OCI-LY1 (cell line): Measurements from ENCODE around the gene ABI3.
A peak's percentile ranks its signal among the peaks of the same experiment; 100 is the strongest.

Experiments used
- H2AFZ ChIP-seq: fragments of 200-600 bp; sonication (generic), shearing (Covaris generic); 2 replicates; pipeline ENCODE4 v1.6.0; 2014; ENCODE audit warnings: antibody characterized with exemption, mild to moderate bottlenecking, low read length
- H3F3A ChIP-seq: fragments of 200-600 bp; sonication (generic), shearing (Covaris generic); 2 replicates; pipeline ENCODE4 v1.6.0; 2014; ENCODE audit warnings: mild to moderate bottlenecking, antibody characterized with exemption, low read length, moderate library complexity; ENCODE audit not compliant: insufficient read depth
- H3K27ac ChIP-seq: fragments of 200-600 bp; sonication (generic); 2 replicates; pipeline ENCODE4 v1.5.1; 2014; ENCODE audit warnings: low read length, mixed run types, mild to moderate bottlenecking, low read depth; ENCODE audit not compliant: poor library complexity, severe bottlenecking
- H3K27me3 ChIP-seq: fragments of 200-600 bp; sonication (generic); 2 replicates; pipeline ENCODE4 v1.6.0; 2014; ENCODE audit warnings: antibody characterized with exemption, mild to moderate bottlenecking, low read length, moderate library complexity; ENCODE audit not compliant: insufficient read depth
- H3K36me3 ChIP-seq: fragments of 200-600 bp; sonication (generic); 2 replicates; pipeline ENCODE4 v1.6.1; 2014; ENCODE audit warnings: mild to moderate bottlenecking, antibody characterized with exemption, low read length, moderate library complexity, mixed read lengths; ENCODE audit not compliant: insufficient read depth
- H3K4me1 ChIP-seq: fragments of 200-600 bp; sonication (generic); 2 replicates; pipeline ENCODE4 v1.5.1; 2014; ENCODE audit warnings: mild to moderate bottlenecking, low read length, moderate library complexity; ENCODE audit not compliant: insufficient read depth, severe bottlenecking
- H3K4me2 ChIP-seq: fragments of 200-600 bp; sonication (generic), shearing (Covaris generic); 2 replicates; pipeline ENCODE4 v1.6.1; 2014; ENCODE audit warnings: low read length
- H3K4me3 ChIP-seq: fragments of 200-600 bp; sonication (generic); 2 replicates; pipeline ENCODE4 v1.5.1; 2014; ENCODE audit warnings: low read length, low read depth, mild to moderate bottlenecking, mixed read lengths; ENCODE audit not compliant: poor library complexity, severe bottlenecking
- H3K79me2 ChIP-seq: fragments of 200-600 bp; shearing (Covaris generic); 2 replicates; pipeline ENCODE4 v1.6.1; 2016; ENCODE audit warnings: mixed run types, low read length, mixed read lengths; ENCODE audit not compliant: insufficient read depth
- H3K9ac ChIP-seq: fragments of 200-600 bp; sonication (generic), shearing (Covaris generic); 2 replicates; pipeline ENCODE4 v1.6.1; 2014; ENCODE audit warnings: mild to moderate bottlenecking, low read length, mixed read lengths
- H3K9me2 ChIP-seq: fragments of 200-600 bp; sonication (generic), shearing (Covaris generic); 2 replicates; pipeline ENCODE4 v1.6.1; 2014; ENCODE audit warnings: low read depth, mild to moderate bottlenecking, low read length, mixed read lengths
- H3K9me3 ChIP-seq: fragments of 200-600 bp; shearing (Covaris generic); 2 replicates; pipeline ENCODE4 v1.6.1; 2014; ENCODE audit warnings: low read length, mixed read lengths
- H4K20me1 ChIP-seq: fragments of 200-600 bp; sonication (generic), shearing (Covaris generic); 2 replicates; pipeline ENCODE4 v1.6.0; 2016; ENCODE audit warnings: mild to moderate bottlenecking, low read length; ENCODE audit not compliant: insufficient read depth
- CTCF ChIP-seq: fragments of 200-600 bp; sonication (generic), shearing (Covaris generic); IDR thresholded peaks from 2 replicates; pipeline ENCODE4 v1.5.1; 2017; ENCODE audit warnings: mild to moderate bottlenecking, antibody characterized with exemption, low read length, moderate library complexity, mixed read lengths
- EZH2 ChIP-seq: fragments of 200-600 bp; sonication (generic), shearing (Covaris generic); IDR thresholded peaks from 2 replicates; pipeline ENCODE4 v1.8.0; 2017; ENCODE audit warnings: borderline replicate concordance, mixed run types, mild to moderate bottlenecking, antibody characterized with exemption, low read length, moderate library complexity, mixed read lengths

ABI3 gene

GRCh38 chr17:49227436-49228261, 17.1 kb downstream of the ABI3 start:
- Histone ChIP-seq H3K9ac (no peak overlapping the region), H3K9me2 (no peaks in the 10 kb centered on the region), H3K4me2 (no peak overlapping the region), H3K79me2 (no peaks in the 10 kb centered on the region), H3K4me3 (no peak overlapping the region), H3K4me1 (peaks cover 35% of the 10 kb centered on the region), H3K27me3 (no peaks in the 10 kb centered on the region; the same call in 1 of the 2 replicates), H3K9me3 (no peaks in the 10 kb centered on the region), H3K36me3 (peaks cover 6% of the 10 kb centered on the region), H3K27ac (no peak overlapping the region), H3F3A (no peaks in the 10 kb centered on the region), H4K20me1 (no peaks in the 10 kb centered on the region), H2AFZ (no peak overlapping the region)
- TF ChIP-seq EZH2 (no peak), CTCF (peak; percentile 82)

GRCh38 chr17:49229076-49229804, 18.7 kb downstream of the ABI3 start:
- no peak overlapping the region for H3K4me2 ChIP-seq
- no peaks in the 10 kb centered on the region; the same call in 1 of the 2 replicates for H3K27me3 ChIP-seq
- no peaks in the 10 kb centered on the region for H3K9me3 ChIP-seq
- no peaks in the 10 kb centered on the region for H3K79me2 ChIP-seq
- no peaks in the 10 kb centered on the region for H3K9me2 ChIP-seq
- H3K36me3 ChIP-seq = no peaks in the 10 kb centered on the region
- H3K9ac ChIP-seq = no peak overlapping the region
- H3K4me3 ChIP-seq = no peak overlapping the region
- no peak overlapping the region for H3K27ac ChIP-seq
- no peak for TF ChIP-seq CTCF
- TF ChIP-seq EZH2 = no peak
- H3K4me1 ChIP-seq = peaks cover 20% of the 10 kb centered on the region
- no peak overlapping the region for H2AFZ ChIP-seq
- H4K20me1 ChIP-seq = no peaks in the 10 kb centered on the region
- H3F3A ChIP-seq = no peaks in the 10 kb centered on the region

- Histone ChIP-seq H3K36me3 (no peaks in the 10 kb centered on the region), H3K9me3 (no peaks in the 10 kb centered on the region), H3K9ac (no peak overlapping the region; the same call in 1 of the 2 replicates), H3K4me2 (peak overlapping the region; percentile 88), H3K4me1 (peaks cover 13% of the 10 kb centered on the region), H2AFZ (no peak overlapping the region), H4K20me1 (no peaks in the 10 kb centered on the region), H3K27me3 (no peaks in the 10 kb centered on the region; the same call in 1 of the 2 replicates), H3K9me2 (no peaks in the 10 kb centered on the region), H3K27ac (no peak overlapping the region), H3F3A (no peaks in the 10 kb centered on the region), H3K79me2 (no peaks in the 10 kb centered on the region), H3K4me3 (peak overlapping the region; percentile 61)
- TF ChIP-seq EZH2 = no peak
- TF ChIP-seq CTCF = no peak
These were observed 19.5 kb downstream of the ABI3 start for GRCh38 chr17:49229805-49230600.
